GM23338 (cell line): ENCODE data around the gene DCLK2.

ENCODE experiments used
- CTCF ChIP-seq, 2 experiments: fragments of 200-600 bp in 1 of 2; sonication (generic) in 1 of 2; conservative IDR thresholded peaks; 2 replicates each; pipeline versions ENCODE4 v1.5.1 to v1.6.1; 2016 to 2017; ENCODE audit warnings: antibody characterized with exemption in 2 of 2, low read depth in 2 of 2, mild to moderate bottlenecking in 2 of 2, moderate library complexity in 1 of 2
- EZH2phosphoT487 ChIP-seq: fragments of 200-600 bp; sonication (generic); IDR thresholded peaks from one replicate; pipeline ENCODE4 v1.8.1; 2018; ENCODE audit warnings: antibody characterized with exemption; ENCODE audit not compliant: unreplicated experiment
- POLR2AphosphoS5 ChIP-seq: IDR thresholded peaks from 2 replicates; pipeline ENCODE4 v1.6.1; 2016; ENCODE audit warnings: antibody characterized with exemption, low read depth

GRCh38 chr4:150161109-150161508 lies 82.9 kb downstream of the DCLK2 start:
- no peak for TF ChIP-seq EZH2phosphoT487
- TF ChIP-seq POLR2AphosphoS5, result no peak
- no peak for TF ChIP-seq CTCF (conservative IDR thresholded peaks at IDR 0.05; ENCODE audit: low read depth in 2 of 2)
